ENCODE data around the gene PMM2.
A peak's percentile ranks its signal among the peaks of the same experiment; 100 is the strongest.
"Not testable (repeated sequence)": the region's sequence is repeated elsewhere in the genome, so short reads cannot be mapped to it uniquely, and the experiment has no call there.

Gene PMM2

GRCh38 chr16:8797364-8798173, at the start of gene PMM2, which contains the start of gene TMEM186:
Gene PMM2 (plus strand): TSS chr16:8797839. CDS start chr16:8797883, 44 bp downstream.
Gene TMEM186 (minus strand): TSS chr16:8797639. CDS start chr16:8797614, 25 bp downstream.
- peak; percentile 97 for DNase-seq

- not testable (repeated sequence) for DNase-seq
Observed at GRCh38 chr16:8748944-8749343, 48.7 kb upstream of the PMM2 start.

GRCh38 chr16:8751481-8752311, 45.9 kb upstream of the PMM2 start:
- no peak for DNase-seq

GRCh38 chr16:8752706-8753105, 44.9 kb upstream of the PMM2 start:
- DNase-seq = no peak

- no peak for DNase-seq
Observed at GRCh38 chr16:8753416-8754054, 44.1 kb upstream of the PMM2 start.

- DNase-seq = no peak
Observed at GRCh38 chr16:8756755-8757154, 40.9 kb upstream of the PMM2 start.

- no peak for DNase-seq
Observed at GRCh38 chr16:8758022-8758421, 39.6 kb upstream of the PMM2 start.

GRCh38 chr16:8760021-8760420, 37.6 kb upstream of the PMM2 start:
- DNase-seq = no peak

GRCh38 chr16:8761078-8761477, 36.6 kb upstream of the PMM2 start:
- DNase-seq = no peak

- no peak for DNase-seq
Observed at GRCh38 chr16:8762254-8762653, 35.4 kb upstream of the PMM2 start.

- DNase-seq = no peak
Observed at GRCh38 chr16:8763083-8763482, 34.6 kb upstream of the PMM2 start.

- no peak for DNase-seq
Observed at GRCh38 chr16:8763899-8764298, 33.7 kb upstream of the PMM2 start.

GRCh38 chr16:8764525-8765250, 33.0 kb upstream of the PMM2 start:
- no peak for DNase-seq

GRCh38 chr16:8767176-8767575, 30.5 kb upstream of the PMM2 start:
- DNase-seq = no peak

GRCh38 chr16:8768283-8768682, 29.4 kb upstream of the PMM2 start:
- no peak for DNase-seq

GRCh38 chr16:8768692-8769091, 28.9 kb upstream of the PMM2 start:
- DNase-seq = no peak

GRCh38 chr16:8773537-8773936, 24.1 kb upstream of the PMM2 start:
- no peak for DNase-seq

GRCh38 chr16:8774208-8774607, 23.4 kb upstream of the PMM2 start:
- no peak for DNase-seq

GRCh38 chr16:8775359-8775758, 22.3 kb upstream of the PMM2 start:
- DNase-seq = no peak

GRCh38 chr16:8776129-8776584, 21.5 kb upstream of the PMM2 start:
- DNase-seq = no peak

- no peak for DNase-seq
Observed at GRCh38 chr16:8777217-8777616, 20.4 kb upstream of the PMM2 start.

GRCh38 chr16:8781797-8782196, 15.8 kb upstream of the PMM2 start:
- no peak for DNase-seq

- DNase-seq = no peak
Observed at GRCh38 chr16:8782673-8783072, 15.0 kb upstream of the PMM2 start.

Measured in NCI-H2227 treated with DMSO at 0.1 percent for 48 hours (cell line).